ENCODE measurements around the gene CACNA1B. TPM values are rescaled to one million over a fixed set of nuclear protein-coding genes. Genes with fewer than 3 reads are reported as not detected.

The CACNA1B gene
- total and polyA plus RNA-seq, 9 of the 15 experiments (the other 6 are each of a cell fraction or from before 2014, with no cell fraction given), result 0.01 to 0.04 TPM; not detected in 7

DNA sequence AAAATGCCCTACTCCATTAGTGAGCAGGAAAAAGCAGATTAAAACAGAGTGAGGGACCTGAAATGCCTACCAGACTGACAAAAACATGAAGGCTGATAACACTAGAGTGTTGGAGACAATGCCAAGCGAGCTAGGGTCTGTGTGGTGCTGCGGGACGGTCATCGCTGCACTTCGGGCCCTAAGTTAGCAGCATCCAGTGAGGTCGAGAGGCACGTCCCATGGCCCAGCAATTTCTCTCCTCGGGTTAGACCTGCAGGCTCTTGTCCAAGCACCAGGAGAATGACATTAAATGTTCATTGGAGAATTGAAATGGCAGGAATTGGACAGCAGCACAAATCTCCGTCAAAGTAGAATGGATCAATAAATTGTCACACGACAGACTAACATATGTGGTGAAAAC, 5.3 kb upstream of the CACNA1B start:
- ChIA-PET POLR2A (interaction anchor here (0.6 to 0.9 kb wide), 2 partner anchors 20 to 272 kb away, joined by 3 read pairs; no protein-coding TSS in a partner anchor), CTCF (ENCODE audit: low intra/inter-chr PET ratio) (interaction anchor here (0.6 kb wide), 1 partner anchor 57 kb away, joined by 3 read pairs; no protein-coding TSS in a partner anchor)
- intact Hi-C loops (cut with micrococcal nuclease), result no loop called here
- no peak for TF ChIP-seq FIP1L1 (IDR thresholded peaks at IDR 0.05; ENCODE audit: low read depth, low read length, poor library complexity, severe bottlenecking)
- no peak for TF ChIP-seq ZNF561 (CRISPR knock-in tag; conservative IDR thresholded peaks at IDR 0.05)
- TF ChIP-seq MEF2A (IDR thresholded peaks at IDR 0.05; ENCODE audit: control insufficient read depth, low read depth, low read length), result no peak
- TF ChIP-seq, protein P1, sequence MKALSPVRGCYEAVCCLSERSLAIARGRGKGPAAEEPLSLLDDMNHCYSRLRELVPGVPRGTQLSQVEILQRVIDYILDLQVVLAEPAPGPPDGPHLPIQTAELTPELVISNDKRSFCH (CRISPR knock-in tag; IDR thresholded peaks at IDR 0.05), result no peak
- TF ChIP-seq, protein P1 (tag; IDR thresholded peaks at IDR 0.05), result no peak
- TF ChIP-seq, protein P2, sequence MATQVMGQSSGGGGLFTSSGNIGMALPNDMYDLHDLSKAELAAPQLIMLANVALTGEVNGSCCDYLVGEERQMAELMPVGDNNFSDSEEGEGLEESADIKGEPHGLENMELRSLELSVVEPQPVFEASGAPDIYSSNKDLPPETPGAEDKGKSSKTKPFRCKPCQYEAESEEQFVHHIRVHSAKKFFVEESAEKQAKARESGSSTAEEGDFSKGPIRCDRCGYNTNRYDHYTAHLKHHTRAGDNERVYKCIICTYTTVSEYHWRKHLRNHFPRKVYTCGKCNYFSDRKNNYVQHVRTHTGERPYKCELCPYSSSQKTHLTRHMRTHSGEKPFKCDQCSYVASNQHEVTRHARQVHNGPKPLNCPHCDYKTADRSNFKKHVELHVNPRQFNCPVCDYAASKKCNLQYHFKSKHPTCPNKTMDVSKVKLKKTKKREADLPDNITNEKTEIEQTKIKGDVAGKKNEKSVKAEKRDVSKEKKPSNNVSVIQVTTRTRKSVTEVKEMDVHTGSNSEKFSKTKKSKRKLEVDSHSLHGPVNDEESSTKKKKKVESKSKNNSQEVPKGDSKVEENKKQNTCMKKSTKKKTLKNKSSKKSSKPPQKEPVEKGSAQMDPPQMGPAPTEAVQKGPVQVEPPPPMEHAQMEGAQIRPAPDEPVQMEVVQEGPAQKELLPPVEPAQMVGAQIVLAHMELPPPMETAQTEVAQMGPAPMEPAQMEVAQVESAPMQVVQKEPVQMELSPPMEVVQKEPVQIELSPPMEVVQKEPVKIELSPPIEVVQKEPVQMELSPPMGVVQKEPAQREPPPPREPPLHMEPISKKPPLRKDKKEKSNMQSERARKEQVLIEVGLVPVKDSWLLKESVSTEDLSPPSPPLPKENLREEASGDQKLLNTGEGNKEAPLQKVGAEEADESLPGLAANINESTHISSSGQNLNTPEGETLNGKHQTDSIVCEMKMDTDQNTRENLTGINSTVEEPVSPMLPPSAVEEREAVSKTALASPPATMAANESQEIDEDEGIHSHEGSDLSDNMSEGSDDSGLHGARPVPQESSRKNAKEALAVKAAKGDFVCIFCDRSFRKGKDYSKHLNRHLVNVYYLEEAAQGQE (IDR thresholded peaks at IDR 0.05; ENCODE audit: borderline replicate concordance), result 0 out of 2 replicates have a peak, but pooled peaks have one; percentile 9
- TF ChIP-seq, protein P2 (CRISPR knock-in tag; IDR thresholded peaks at IDR 0.05; ENCODE audit: low read depth), result no peak
- no peak for TF ChIP-seq ETV5 (CRISPR knock-in tag; IDR thresholded peaks at IDR 0.05; ENCODE audit: low read depth)
- BruUV-seq (replicated peaks), result no TSS peak
- Histone ChIP-seq H3K79me2 (ENCODE audit: control insufficient read depth, insufficient read depth, low read length) (no peaks in the 10 kb centered on the region), H2AFZ (ENCODE audit: low read depth, low read length) (no peak overlapping the region), H3K9me3 (replicated peaks; ENCODE audit: control insufficient read depth, insufficient read depth, low read depth, low read length) (no peaks in the 10 kb centered on the region), H3K4me3 (no peak overlapping the region), H3K9me1 (ENCODE audit: control insufficient read depth, insufficient read depth, low read length) (no peaks in the 10 kb centered on the region), H3K36me3 (ENCODE audit: control insufficient read depth, insufficient read depth, low read length) (no peaks in the 10 kb centered on the region), H3K27ac (ENCODE audit: extremely low read depth, low read depth, low read length) (no peak overlapping the region), H3K4me2 (ENCODE audit: insufficient read depth, low read length) (no peak overlapping the region), H3K4me1 (replicated peaks in 1 of 2; ENCODE audit: control insufficient read depth in 2 of 2, insufficient read depth in 2 of 2, low read length in 2 of 2) (peaks cover 0 to 5% of the 10 kb centered on the region in 2 experiments; a peak in 3 of 5 replicates), H4K20me1 (replicated peaks; ENCODE audit: control insufficient read depth, insufficient read depth, low read length) (no peaks in the 10 kb centered on the region), H3K9ac (ENCODE audit: insufficient read depth in 1 of 2, low read depth in 2 of 2, low read length in 2 of 2) (no peak overlapping the region; a peak in 1 of 4 replicates), H3K27me3 (ENCODE audit: control insufficient read depth in 2 of 2, insufficient read depth in 2 of 2, low read length in 2 of 2) (peaks cover 10 to 50% of the 10 kb centered on the region in 2 experiments; a peak in 4 of 5 replicates)
- WGBS (ENCODE audit: insufficient coverage, low coverage, missing lambda C conversion rate), result 2% methylated on average over 10 of the region's 10 CpGs
- in situ Hi-C loops (cut with MboI), result no loop called here
- ATAC-seq (peak; percentile 43), DNase-seq (ENCODE audit: extremely low read depth in 1 of 4, low spot score in 3 of 4) (peak in 1 of 4 experiments; percentile 5), FAIRE-seq (no peak)
